GM12878 (cell line): ENCODE measurements around the gene AZU1. TPM values are rescaled to one million over a fixed set of nuclear protein-coding genes. Genes with fewer than 3 reads are reported as not detected.

Experiments
- ATAC-seq: fragments of 200-7000 bp; cut with Tn5 transposase; 3 replicates; pipeline ENCODE4 v1.9.1; 2020; ENCODE audit warnings: mild to moderate bottlenecking, moderate library complexity
- BruUV-seq: library from RNA; stranded (reverse); fragments of 400-500 nt; replicated peaks from 2 replicates; lab custom pipeline; 2021; lab: Mats Ljungman, UMichigan
- CTCF ChIA-PET: fragments of 300-600 bp; sonication (Branson Sonifier 250); formaldehyde crosslinking; extraction: SDS; loops from one replicate; lab custom pipeline; 2021; ENCODE audit warnings: inconsistent platforms; lab: Yijun Ruan, JAX
- POLR2A ChIA-PET: fragments of 350-600 bp; formaldehyde crosslinking; extraction: SDS; loops from one replicate; lab custom pipeline; 2021; ENCODE audit warnings: inconsistent platforms; lab: Charles Lee
- RAD21 ChIA-PET: fragments of 300-600 bp; sonication (Branson Sonifier 250); formaldehyde crosslinking; loops from one replicate; lab custom pipeline; 2023; ENCODE audit warnings: antibody characterized with exemption; ENCODE audit not compliant: unreplicated experiment; lab: Charles Lee
- SMC1A ChIA-PET: fragments of 300-600 bp; sonication (Branson Sonifier 250); formaldehyde crosslinking; loops from one replicate; lab custom pipeline; 2023; ENCODE audit not compliant: unreplicated experiment, uncharacterized antibody; lab: Charles Lee
- DNase-seq: peaks from one replicate; pipeline ENCODE4 v3.0.0-alpha.2; 2011; ENCODE audit warnings: low read depth, low spot score
- FAIRE-seq: peaks from 3 replicates; lab custom pipeline; 2011; peaks lifted over from hg19 to GRCh38; lab: Jason Lieb, UNC
- H2AFZ ChIP-seq: 2 replicates; pipeline ENCODE4 v1.6.0; 2011; ENCODE audit warnings: low read depth, low read length, control low read depth; ENCODE audit not compliant: control insufficient read depth
- H3K27ac ChIP-seq: 2 replicates; pipeline ENCODE4 v1.5.1; 2011; ENCODE audit warnings: control low read depth; ENCODE audit not compliant: control insufficient read depth, insufficient read depth
- H3K27me3 ChIP-seq, 2 experiments: replicated peaks in 1 of 2; 2 replicates each; pipeline versions ENCODE4 v1.6.0 to v1.6.1; 2011; ENCODE audit warnings: low read length in 1 of 2; ENCODE audit not compliant: control insufficient read depth in 2 of 2, insufficient read depth in 2 of 2
- H3K36me3 ChIP-seq, 2 experiments: 2 replicates each; pipeline ENCODE4 v1.5.1; 2011; ENCODE audit warnings: low read length in 1 of 2; ENCODE audit not compliant: control insufficient read depth in 2 of 2, insufficient read depth in 2 of 2
- H3K4me1 ChIP-seq: 2 replicates; pipeline ENCODE4 v1.6.1; 2011; ENCODE audit warnings: mild to moderate bottlenecking, low read length, moderate library complexity, mixed read lengths; ENCODE audit not compliant: control insufficient read depth, insufficient read depth
- H3K4me2 ChIP-seq: 2 replicates; pipeline ENCODE4 v1.6.0; 2011; ENCODE audit warnings: control low read depth; ENCODE audit not compliant: control insufficient read depth, insufficient read depth
- H3K4me3 ChIP-seq: fragments of 200-600 bp; sonication (generic); 2 replicates; pipeline ENCODE4 v1.5.1; 2016
- H3K79me2 ChIP-seq: 2 replicates; pipeline ENCODE4 v1.6.0; 2011; ENCODE audit warnings: low read length; ENCODE audit not compliant: control insufficient read depth, insufficient read depth
- H3K9ac ChIP-seq: 2 replicates; pipeline ENCODE4 v1.8.0; 2011; ENCODE audit warnings: low read length, control low read depth, mixed read lengths; ENCODE audit not compliant: control insufficient read depth, insufficient read depth
- H3K9me3 ChIP-seq: replicated peaks from 3 replicates; pipeline ENCODE4 v1.5.1; 2011; ENCODE audit warnings: mild to moderate bottlenecking, low read length; ENCODE audit not compliant: control insufficient read depth, insufficient read depth
- H4K20me1 ChIP-seq: 2 replicates; pipeline ENCODE4 v1.6.0; 2011; ENCODE audit not compliant: control insufficient read depth, insufficient read depth
- EGR1 ChIP-seq, 2 experiments: IDR thresholded peaks; 1 replicate in 1 of 2; 2 replicates in 1 of 2; pipeline ENCODE4 v1.6.1; 2011 to 2012; ENCODE audit warnings: low read depth in 2 of 2, low read length in 2 of 2, borderline replicate concordance in 1 of 2, mild to moderate bottlenecking in 1 of 2, moderate library complexity in 1 of 2
- IKZF2 ChIP-seq, 2 experiments: fragments of 450-650 bp; IDR thresholded peaks; 2 replicates each; pipeline ENCODE4 v1.6.1; 2017; ENCODE audit warnings: mild to moderate bottlenecking in 2 of 2, moderate library complexity in 2 of 2
- KAT2A ChIP-seq: conservative IDR thresholded peaks from 2 replicates; pipeline ENCODE4 v1.6.1; 2011; ENCODE audit warnings: low read depth, low read length; ENCODE audit not compliant: control insufficient read depth
- MEF2A ChIP-seq: IDR thresholded peaks from 2 replicates; pipeline ENCODE4 v1.6.1; 2011; ENCODE audit warnings: low read depth, mild to moderate bottlenecking, low read length, moderate library complexity; ENCODE audit not compliant: insufficient read depth
- POU2F2 ChIP-seq: IDR thresholded peaks from 3 replicates; pipeline ENCODE4 v1.6.1; 2011; ENCODE audit warnings: low read depth, mild to moderate bottlenecking, low read length, borderline replicate concordance
- SREBF2 ChIP-seq: IDR thresholded peaks from 2 replicates; pipeline ENCODE4 v1.6.1; 2012; ENCODE audit warnings: mild to moderate bottlenecking, low read length
- SUZ12 ChIP-seq: fragments of 200-600 bp; sonication (generic); IDR thresholded peaks from one replicate; pipeline ENCODE4 v1.6.1; 2018; ENCODE audit warnings: antibody characterized with exemption, mild to moderate bottlenecking; ENCODE audit not compliant: unreplicated experiment
- ZNF207 ChIP-seq: fragments of 450-650 bp; IDR thresholded peaks from 2 replicates; pipeline ENCODE4 v1.6.1; 2014; ENCODE audit warnings: antibody characterized with exemption, mild to moderate bottlenecking, borderline replicate concordance
- WGBS: methylation state at CpG from one replicate; pipeline ENCODE4 v1.1.6; 2016; ENCODE audit warnings: low lambda C conversion rate; ENCODE audit not compliant: insufficient replicate concordance, insufficient coverage; ENCODE audit errors: missing lambda C conversion rate; 5-methylcytosine and 5-hydroxymethylcytosine counted together
- in situ Hi-C: fragments of 300-500 bp; cut with MboI; formaldehyde crosslinking; loops from 9 replicates; pipeline ENCODE4 v1.14.3; 2018; ENCODE audit warnings: mixed read lengths
- intact Hi-C: fragments of 100-400 bp; cut with micrococcal nuclease; formaldehyde crosslinking; loops from one replicate; pipeline ENCODE4 v1.14.2; 2022; ENCODE audit not compliant: unreplicated experiment
- polyA plus RNA-seq, 11 experiments: library from polyadenylated mRNA; depleted of rRNA in 4 of 11; unstranded in 6 of 11; stranded (reverse) in 5 of 11; fragments of >200 nt; fragmentation: Nextera tagmentation in 4 of 11; fragmentation: Illumina TruSeq in 1 of 11; extraction: Ambion mirVana in 4 of 11; extraction: Trizol in 1 of 11; gene quantifications; 1 replicate in 1 of 11; 2 replicates in 10 of 11; pipeline versions ENCODE4 v1.2.1 to v1.2.3, GENCODE V29; 2011 to 2016; ENCODE audit warnings: inconsistent platforms in 2 of 11, missing spikeins in 2 of 11, low read depth in 1 of 11
- total RNA-seq, 4 experiments: library from RNA; depleted of rRNA in 3 of 4; stranded (reverse); fragments of >200 nt in 3 of 4; fragmentation: Illumina TruSeq in 1 of 4; extraction: Trizol in 1 of 4; gene quantifications; 2 replicates each; pipeline versions ENCODE4 v1.2.1 to v1.2.3, GENCODE V29; 2013 to 2021
- TF ChIP-seq, protein P1 (sequence below): IDR thresholded peaks from 2 replicates; pipeline ENCODE4 v1.6.1; 2012; ENCODE audit warnings: low read depth, low read length, improper control_type of control experiment
- TF ChIP-seq, protein P2 (sequence below): IDR thresholded peaks from 2 replicates; pipeline ENCODE4 v1.6.1; 2011; ENCODE audit warnings: borderline replicate concordance, low read depth, mild to moderate bottlenecking, moderate library complexity, low read length; ENCODE audit not compliant: insufficient read depth, poor library complexity, severe bottlenecking
- TF ChIP-seq, protein P3 (sequence below): fragments of 450-650 bp; IDR thresholded peaks from 2 replicates; pipeline ENCODE4 v1.6.1; 2018; ENCODE audit warnings: mild to moderate bottlenecking, low read depth, moderate library complexity; ENCODE audit not compliant: partially characterized antibody

AZU1 gene
- total and polyA plus RNA-seq, 10 of the 15 experiments (the other 5 are each of a cell fraction or from before 2014, with no cell fraction given): not detected

DNA sequence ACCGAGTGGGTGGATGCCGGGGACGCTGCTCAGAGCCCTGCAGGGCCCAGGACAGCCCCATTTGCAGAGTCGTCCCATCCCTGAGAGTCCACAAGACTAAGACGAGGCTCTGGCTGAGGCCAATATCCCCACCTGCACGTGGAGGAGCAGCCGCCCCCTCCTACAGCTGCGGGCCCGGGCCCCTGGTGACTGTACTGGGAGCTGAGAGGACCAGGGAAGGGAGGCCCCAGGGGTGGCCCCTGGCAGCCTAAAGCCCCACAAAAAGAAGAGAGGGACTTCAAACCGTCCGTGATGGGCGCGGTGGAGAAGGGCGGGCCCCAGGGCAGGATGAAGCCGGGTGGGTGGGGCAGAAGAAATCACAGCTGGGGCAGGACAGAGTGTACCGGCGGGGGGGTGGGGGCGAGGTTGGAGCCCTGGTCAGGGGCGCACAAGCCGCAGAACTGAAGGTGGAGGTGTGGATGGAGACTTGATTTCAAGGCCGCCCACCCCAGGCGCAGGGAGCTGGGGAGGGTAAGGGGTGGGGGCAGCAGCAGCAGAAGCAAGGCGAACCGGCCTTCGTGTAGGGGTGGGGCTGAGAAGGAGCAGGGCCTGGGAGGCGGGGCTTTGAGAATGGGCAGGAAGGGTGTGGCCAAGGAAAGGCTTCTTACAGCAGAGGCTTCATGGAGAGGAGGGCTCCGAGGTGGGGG, 44.8 kb downstream of the AZU1 start (continued):
- TF ChIP-seq EGR1 (IDR thresholded peaks at IDR 0.05; ENCODE audit: borderline replicate concordance in 1 of 2, low read depth in 2 of 2, low read length in 2 of 2): no peak
- TF ChIP-seq ZNF207: no peak
- TF ChIP-seq KAT2A: no peak
- TF ChIP-seq, protein P1, sequence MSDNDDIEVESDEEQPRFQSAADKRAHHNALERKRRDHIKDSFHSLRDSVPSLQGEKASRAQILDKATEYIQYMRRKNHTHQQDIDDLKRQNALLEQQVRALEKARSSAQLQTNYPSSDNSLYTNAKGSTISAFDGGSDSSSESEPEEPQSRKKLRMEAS: no peak
- TF ChIP-seq SUZ12: no peak
- TF ChIP-seq, protein P2, sequence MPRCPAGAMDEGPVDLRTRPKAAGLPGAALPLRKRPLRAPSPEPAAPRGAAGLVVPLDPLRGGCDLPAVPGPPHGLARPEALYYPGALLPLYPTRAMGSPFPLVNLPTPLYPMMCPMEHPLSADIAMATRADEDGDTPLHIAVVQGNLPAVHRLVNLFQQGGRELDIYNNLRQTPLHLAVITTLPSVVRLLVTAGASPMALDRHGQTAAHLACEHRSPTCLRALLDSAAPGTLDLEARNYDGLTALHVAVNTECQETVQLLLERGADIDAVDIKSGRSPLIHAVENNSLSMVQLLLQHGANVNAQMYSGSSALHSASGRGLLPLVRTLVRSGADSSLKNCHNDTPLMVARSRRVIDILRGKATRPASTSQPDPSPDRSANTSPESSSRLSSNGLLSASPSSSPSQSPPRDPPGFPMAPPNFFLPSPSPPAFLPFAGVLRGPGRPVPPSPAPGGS: no peak

DNA sequence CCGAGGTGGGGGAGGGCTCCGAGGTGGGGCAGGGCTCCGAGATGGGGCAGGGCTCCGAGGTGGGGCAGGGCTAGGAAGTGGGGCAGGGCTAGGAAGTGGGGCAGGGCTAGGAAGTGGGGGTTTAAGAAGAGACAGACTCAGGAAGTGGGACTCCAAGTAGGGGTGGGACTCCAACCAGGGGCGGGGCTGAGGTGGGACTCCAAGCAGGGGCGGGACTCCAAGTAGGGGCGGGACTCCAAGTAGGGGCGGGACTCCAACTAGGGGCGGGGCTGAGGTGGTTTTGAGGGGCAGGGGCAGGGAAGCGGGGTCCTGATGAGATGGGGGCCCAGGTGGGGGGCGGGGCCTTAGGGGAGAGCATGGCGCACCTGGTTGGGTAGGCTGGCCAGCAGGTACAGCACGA, 45.4 kb downstream of the AZU1 start:
- DNase-seq (peak; percentile 32), FAIRE-seq (no peak), ATAC-seq (peak; percentile 93)
- H3K9me3 ChIP-seq: no peaks in the 10 kb centered on the region
- H3K4me1 ChIP-seq: no peaks in the 10 kb centered on the region
- no peak overlapping the region for H3K4me2 ChIP-seq
- no peaks in the 10 kb centered on the region; a peak in 2 of 4 replicates for H3K36me3 ChIP-seq
- H3K27me3 ChIP-seq: no peaks in the 10 kb centered on the region
- no peaks in the 10 kb centered on the region for H4K20me1 ChIP-seq
- SMC1A ChIA-PET: interaction anchor here (0.7 kb wide), 1 partner anchor 17 kb away, joined by 4 read pairs; no protein-coding TSS in a partner anchor
- H3K27ac ChIP-seq: no peak overlapping the region
- POLR2A ChIA-PET: no interaction called here
- H2AFZ ChIP-seq: no peak overlapping the region
- WGBS: 2% methylated on average over 6 of the region's 13 CpGs
- no peak overlapping the region for H3K4me3 ChIP-seq
- H3K79me2 ChIP-seq: no peaks in the 10 kb centered on the region
- in situ Hi-C loops: no loop called here
- H3K9ac ChIP-seq: no peak overlapping the region
- intact Hi-C loops: no loop called here
- BruUV-seq: no TSS peak
- RAD21 ChIA-PET: no interaction called here
- TF ChIP-seq, protein P3, sequence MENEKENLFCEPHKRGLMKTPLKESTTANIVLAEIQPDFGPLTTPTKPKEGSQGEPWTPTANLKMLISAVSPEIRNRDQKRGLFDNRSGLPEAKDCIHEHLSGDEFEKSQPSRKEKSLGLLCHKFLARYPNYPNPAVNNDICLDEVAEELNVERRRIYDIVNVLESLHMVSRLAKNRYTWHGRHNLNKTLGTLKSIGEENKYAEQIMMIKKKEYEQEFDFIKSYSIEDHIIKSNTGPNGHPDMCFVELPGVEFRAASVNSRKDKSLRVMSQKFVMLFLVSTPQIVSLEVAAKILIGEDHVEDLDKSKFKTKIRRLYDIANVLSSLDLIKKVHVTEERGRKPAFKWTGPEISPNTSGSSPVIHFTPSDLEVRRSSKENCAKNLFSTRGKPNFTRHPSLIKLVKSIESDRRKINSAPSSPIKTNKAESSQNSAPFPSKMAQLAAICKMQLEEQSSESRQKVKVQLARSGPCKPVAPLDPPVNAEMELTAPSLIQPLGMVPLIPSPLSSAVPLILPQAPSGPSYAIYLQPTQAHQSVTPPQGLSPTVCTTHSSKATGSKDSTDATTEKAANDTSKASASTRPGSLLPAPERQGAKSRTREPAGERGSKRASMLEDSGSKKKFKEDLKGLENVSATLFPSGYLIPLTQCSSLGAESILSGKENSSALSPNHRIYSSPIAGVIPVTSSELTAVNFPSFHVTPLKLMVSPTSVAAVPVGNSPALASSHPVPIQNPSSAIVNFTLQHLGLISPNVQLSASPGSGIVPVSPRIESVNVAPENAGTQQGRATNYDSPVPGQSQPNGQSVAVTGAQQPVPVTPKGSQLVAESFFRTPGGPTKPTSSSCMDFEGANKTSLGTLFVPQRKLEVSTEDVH: no peak
- TF ChIP-seq POU2F2: no peak
- TF ChIP-seq IKZF2 (IDR thresholded peaks at IDR 0.05): no peak
- TF ChIP-seq SREBF2: no peak
- no peak for TF ChIP-seq MEF2A
- CTCF ChIA-PET: no interaction called here
